ENCODE data around the gene SETD3. TPM values are rescaled to one million over a fixed set of nuclear protein-coding genes. Genes with fewer than 3 reads are reported as not detected.

Gene SETD3
- total and polyA plus RNA-seq, 2 donors (not counting 1 experiment from before 2014, with no cell fraction given), result 30.9 to 38.3 TPM

DNA sequence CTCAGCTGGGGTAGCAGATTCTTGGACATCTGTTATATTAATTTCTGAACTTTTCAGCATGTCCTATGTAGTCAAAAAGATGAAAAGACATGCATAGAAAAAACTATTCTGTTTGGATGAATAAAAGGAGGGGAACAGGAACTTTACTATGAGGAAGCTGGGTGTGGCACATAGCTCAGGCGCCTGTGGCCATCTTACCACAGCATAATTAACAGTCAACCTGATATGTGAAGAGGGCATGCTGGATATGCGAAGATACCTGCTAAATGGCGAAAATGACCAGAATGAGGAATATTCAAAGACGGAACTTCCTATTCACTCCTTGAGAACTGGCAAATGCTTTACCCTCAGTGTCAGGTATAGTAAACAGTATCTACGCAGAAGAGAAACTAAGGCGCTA lies 18.4 kb downstream of the SETD3 start:
- Histone ChIP-seq H3K4me3 (replicated peaks in 1 of 4; ENCODE audit: control extremely low read depth in 1 of 4, insufficient read depth in 1 of 4, low read depth in 3 of 4, low read length in 4 of 4) (no peak overlapping the region), H4K20me1 (ENCODE audit: control insufficient read depth, extremely low read depth, insufficient read depth, low read length) (no peaks in the 10 kb centered on the region), H3K4me2 (ENCODE audit: extremely low read depth, insufficient read depth, low read length) (no peak overlapping the region), H3K9ac (ENCODE audit: insufficient read depth, low read length) (no peak overlapping the region), H3K4me1 (ENCODE audit: control insufficient read depth, extremely low read depth, insufficient read depth, low read length) (no peaks in the 10 kb centered on the region), H3K9me3 (ENCODE audit: control insufficient read depth, insufficient read depth, low read depth, low read length) (no peaks in the 10 kb centered on the region), H3K79me2 (ENCODE audit: control insufficient read depth, insufficient read depth, low read length) (peaks cover 2% of the 10 kb centered on the region), H3K27me3 (ENCODE audit: control insufficient read depth, insufficient read depth, low read length) (no peaks in the 10 kb centered on the region), H3K27ac (ENCODE audit: insufficient read depth, low read length) (no peak overlapping the region), H3K36me3 (ENCODE audit: control insufficient read depth, insufficient read depth, low read length) (peaks cover 1% of the 10 kb centered on the region), H2AFZ (ENCODE audit: low read length) (no peak overlapping the region)
- DNase-seq (ENCODE audit: low read depth in 2 of 2), result peak in 1 of 2 donors; percentile 26
- TF ChIP-seq, protein P1, sequence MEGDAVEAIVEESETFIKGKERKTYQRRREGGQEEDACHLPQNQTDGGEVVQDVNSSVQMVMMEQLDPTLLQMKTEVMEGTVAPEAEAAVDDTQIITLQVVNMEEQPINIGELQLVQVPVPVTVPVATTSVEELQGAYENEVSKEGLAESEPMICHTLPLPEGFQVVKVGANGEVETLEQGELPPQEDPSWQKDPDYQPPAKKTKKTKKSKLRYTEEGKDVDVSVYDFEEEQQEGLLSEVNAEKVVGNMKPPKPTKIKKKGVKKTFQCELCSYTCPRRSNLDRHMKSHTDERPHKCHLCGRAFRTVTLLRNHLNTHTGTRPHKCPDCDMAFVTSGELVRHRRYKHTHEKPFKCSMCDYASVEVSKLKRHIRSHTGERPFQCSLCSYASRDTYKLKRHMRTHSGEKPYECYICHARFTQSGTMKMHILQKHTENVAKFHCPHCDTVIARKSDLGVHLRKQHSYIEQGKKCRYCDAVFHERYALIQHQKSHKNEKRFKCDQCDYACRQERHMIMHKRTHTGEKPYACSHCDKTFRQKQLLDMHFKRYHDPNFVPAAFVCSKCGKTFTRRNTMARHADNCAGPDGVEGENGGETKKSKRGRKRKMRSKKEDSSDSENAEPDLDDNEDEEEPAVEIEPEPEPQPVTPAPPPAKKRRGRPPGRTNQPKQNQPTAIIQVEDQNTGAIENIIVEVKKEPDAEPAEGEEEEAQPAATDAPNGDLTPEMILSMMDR (conservative IDR thresholded peaks at IDR 0.05 in 1 of 2, IDR thresholded peaks at IDR 0.05 in 1 of 2; ENCODE audit: low read depth in 1 of 2, low read length in 2 of 2), result no peak
- no peak for TF ChIP-seq EZH2 (IDR thresholded peaks at IDR 0.05; ENCODE audit: low read length, missing control alignments)

DNA sequence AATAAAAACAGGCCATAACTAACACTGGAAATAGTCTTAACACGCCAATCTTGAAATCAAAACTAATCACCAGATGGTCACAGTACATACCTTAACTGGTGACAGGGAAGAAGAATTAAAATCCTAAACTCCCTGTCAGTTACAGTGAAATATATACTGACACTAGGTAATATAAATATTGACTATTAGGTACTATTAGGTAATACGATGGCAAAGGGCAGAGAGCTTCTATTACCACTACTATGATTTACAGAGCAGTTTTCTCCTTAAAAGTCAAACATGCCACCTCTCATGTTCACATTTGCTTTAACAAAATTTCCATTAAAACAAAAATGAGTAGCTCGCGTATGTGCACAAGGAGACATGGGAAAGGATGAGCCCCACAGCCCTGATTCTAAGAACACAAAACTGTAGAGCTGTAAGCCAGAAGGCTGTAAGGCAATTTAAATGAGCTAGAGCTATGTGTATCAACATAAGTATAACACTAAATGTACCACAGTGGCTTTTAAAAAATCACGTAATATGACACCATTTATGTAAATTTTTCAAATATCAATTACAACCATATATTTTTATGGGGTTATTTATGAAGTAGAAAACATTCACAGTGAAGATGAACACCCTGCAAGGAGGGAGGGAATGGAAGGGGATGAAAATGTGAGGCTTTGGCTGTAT lies 19.1 kb downstream of the SETD3 start:
- no peak for TF ChIP-seq EZH2 (IDR thresholded peaks at IDR 0.05; ENCODE audit: low read length, missing control alignments)
- TF ChIP-seq, protein P1 (conservative IDR thresholded peaks at IDR 0.05 in 1 of 2, IDR thresholded peaks at IDR 0.05 in 1 of 2; ENCODE audit: low read depth in 1 of 2, low read length in 2 of 2), result no peak
- no peak for DNase-seq (ENCODE audit: low read depth in 2 of 2)
- Histone ChIP-seq H3K27ac (ENCODE audit: insufficient read depth, low read length) (no peak overlapping the region), H3K27me3 (ENCODE audit: control insufficient read depth, insufficient read depth, low read length) (no peaks in the 10 kb centered on the region), H3K9ac (ENCODE audit: insufficient read depth, low read length) (no peak overlapping the region), H4K20me1 (ENCODE audit: control insufficient read depth, extremely low read depth, insufficient read depth, low read length) (no peaks in the 10 kb centered on the region), H3K4me1 (ENCODE audit: control insufficient read depth, extremely low read depth, insufficient read depth, low read length) (no peaks in the 10 kb centered on the region), H3K36me3 (ENCODE audit: control insufficient read depth, insufficient read depth, low read length) (peaks cover 1% of the 10 kb centered on the region), H3K4me2 (ENCODE audit: extremely low read depth, insufficient read depth, low read length) (no peak overlapping the region), H2AFZ (ENCODE audit: low read length) (no peak overlapping the region), H3K4me3 (replicated peaks in 1 of 4; ENCODE audit: control extremely low read depth in 1 of 4, insufficient read depth in 1 of 4, low read depth in 3 of 4, low read length in 4 of 4) (no peak overlapping the region), H3K9me3 (ENCODE audit: control insufficient read depth, insufficient read depth, low read depth, low read length) (no peaks in the 10 kb centered on the region), H3K79me2 (ENCODE audit: control insufficient read depth, insufficient read depth, low read length) (peaks cover 1% of the 10 kb centered on the region)

DNA sequence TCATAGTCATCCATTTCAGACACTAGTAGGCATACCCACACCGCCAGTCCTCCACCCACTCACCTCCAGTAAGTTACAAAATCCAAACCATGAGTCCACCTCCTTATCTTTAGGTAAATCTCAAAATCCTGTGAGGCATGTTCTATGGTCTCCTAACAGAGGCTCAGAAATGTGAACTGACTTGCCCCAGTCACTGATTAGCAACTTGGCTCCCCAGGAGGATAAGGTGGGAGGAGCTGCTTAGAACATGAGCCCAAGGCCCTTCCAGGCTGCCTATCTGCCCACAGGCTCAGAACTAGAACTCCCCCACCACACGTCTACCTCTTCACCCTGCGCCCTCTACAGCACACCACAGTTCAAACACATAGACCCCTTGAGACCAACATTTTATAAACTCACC lies 19.9 kb downstream of the SETD3 start:
- H2AFZ ChIP-seq (ENCODE audit: low read length), result no peak overlapping the region
- H3K79me2 ChIP-seq (ENCODE audit: control insufficient read depth, insufficient read depth, low read length), result no peaks in the 10 kb centered on the region
- H4K20me1 ChIP-seq (ENCODE audit: control insufficient read depth, extremely low read depth, insufficient read depth, low read length), result no peaks in the 10 kb centered on the region
- no peak overlapping the region for H3K4me3 ChIP-seq (replicated peaks in 1 of 4; ENCODE audit: control extremely low read depth in 1 of 4, insufficient read depth in 1 of 4, low read depth in 3 of 4, low read length in 4 of 4)
- no peaks in the 10 kb centered on the region for H3K4me1 ChIP-seq (ENCODE audit: control insufficient read depth, extremely low read depth, insufficient read depth, low read length)
- peaks cover 1% of the 10 kb centered on the region for H3K36me3 ChIP-seq (ENCODE audit: control insufficient read depth, insufficient read depth, low read length)
- no peaks in the 10 kb centered on the region for H3K9me3 ChIP-seq (ENCODE audit: control insufficient read depth, insufficient read depth, low read depth, low read length)
- peak in 1 of 2 donors; percentile 39 for DNase-seq (ENCODE audit: low read depth in 2 of 2)
- no peaks in the 10 kb centered on the region for H3K27me3 ChIP-seq (ENCODE audit: control insufficient read depth, insufficient read depth, low read length)
- no peak overlapping the region for H3K9ac ChIP-seq (ENCODE audit: insufficient read depth, low read length)
- H3K27ac ChIP-seq (ENCODE audit: insufficient read depth, low read length), result no peak overlapping the region
- H3K4me2 ChIP-seq (ENCODE audit: extremely low read depth, insufficient read depth, low read length), result no peak overlapping the region
- no peak for TF ChIP-seq EZH2 (IDR thresholded peaks at IDR 0.05; ENCODE audit: low read length, missing control alignments)
- TF ChIP-seq, protein P1 (conservative IDR thresholded peaks at IDR 0.05 in 1 of 2, IDR thresholded peaks at IDR 0.05 in 1 of 2; ENCODE audit: low read depth in 1 of 2, low read length in 2 of 2), result no peak
